IPS DF 6.9 (cell line): ENCODE measurements around the gene CRYBG3.

Source experiments
- DNase-seq: peaks from one replicate; pipeline ENCODE4 v3.0.0-alpha.2; 2013; ENCODE audit warnings: low read depth, low spot score
- H3K27ac ChIP-seq: one replicate; pipeline ENCODE4 v1.5.1; 2013; ENCODE audit warnings: low read length, control low read depth
- H3K27me3 ChIP-seq: 2 replicates; pipeline ENCODE4 v1.6.1; 2013; ENCODE audit warnings: mild to moderate bottlenecking, low read length; ENCODE audit not compliant: control insufficient read depth, insufficient read depth
- H3K36me3 ChIP-seq: 2 replicates; pipeline ENCODE4 v1.6.1; 2013; ENCODE audit warnings: low read length; ENCODE audit not compliant: control insufficient read depth, insufficient read depth
- H3K4me1 ChIP-seq: 2 replicates; pipeline ENCODE4 v1.6.1; 2013; ENCODE audit warnings: low read length; ENCODE audit not compliant: control insufficient read depth, insufficient read depth
- H3K4me3 ChIP-seq: 2 replicates; pipeline ENCODE4 v1.5.1; 2013; ENCODE audit warnings: mild to moderate bottlenecking, low read length
- H3K9me3 ChIP-seq: 2 replicates; pipeline ENCODE4 v1.6.1; 2013; ENCODE audit warnings: low read length, inconsistent platforms; ENCODE audit not compliant: control insufficient read depth, insufficient read depth
- WGBS: extraction: QIAGEN DNeasy Blood & Tissue Kit; methylation state at CpG from one replicate; pipeline ENCODE4 v1.1.7; 2013; ENCODE audit warnings: mixed read lengths, missing lambda C conversion rate; ENCODE audit not compliant: insufficient read length, insufficient coverage; 5-methylcytosine and 5-hydroxymethylcytosine counted together

The CRYBG3 gene

DNA sequence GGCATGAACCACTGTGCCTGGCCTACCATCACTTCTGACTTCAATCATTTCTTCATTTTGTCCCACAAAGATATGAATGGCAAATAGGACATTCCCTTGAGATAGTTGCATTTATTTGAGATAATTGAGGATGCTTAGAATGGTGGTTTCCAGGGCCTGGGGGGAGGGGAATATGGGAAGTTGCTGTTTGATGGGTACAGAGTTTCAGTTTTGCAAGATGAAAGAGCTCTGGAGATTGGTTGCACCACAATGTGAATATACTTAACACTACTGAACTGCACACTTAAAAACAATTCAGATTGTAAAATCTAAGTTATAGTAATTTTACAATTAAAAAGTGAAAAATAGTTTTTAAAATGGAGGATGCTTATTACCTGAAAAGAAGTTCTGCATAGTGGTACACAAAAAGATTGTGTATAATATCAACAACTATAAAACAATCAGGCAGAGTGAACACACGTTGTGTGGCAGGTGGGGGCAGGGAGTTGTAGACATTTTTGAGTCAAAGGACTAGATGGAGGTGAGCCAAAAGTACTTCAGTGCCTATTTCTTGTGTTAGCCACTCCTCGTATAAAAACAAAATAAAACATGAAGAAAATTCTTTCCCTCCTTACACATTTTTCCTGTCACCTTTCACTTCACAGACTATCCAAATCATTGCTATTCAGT lies 168.9 kb downstream of the CRYBG3 start:
- Histone ChIP-seq H3K27me3 (no peaks in the 10 kb centered on the region), H3K4me3 (no peak overlapping the region)

GRCh38 chr3:97991293-97991682 lies 169.5 kb downstream of the CRYBG3 start:
- Histone ChIP-seq H3K4me1 (peaks cover 5% of the 10 kb centered on the region; the same call in 1 of the 2 replicates), H3K4me3 (no peak overlapping the region), H3K27me3 (no peaks in the 10 kb centered on the region), H3K27ac (no peak overlapping the region), H3K36me3 (no peaks in the 10 kb centered on the region), H3K9me3 (no peaks in the 10 kb centered on the region)
- WGBS = no CpG with 5 or more reads among the region's 5 CpGs
- DNase-seq = no peak

More for the DNA sequence above, 168.9 kb downstream of the CRYBG3 start:
- no CpG with 5 or more reads among the region's 2 CpGs for WGBS
- Histone ChIP-seq H3K27ac (no peak overlapping the region), H3K4me1 (peaks cover 5% of the 10 kb centered on the region; the same call in 1 of the 2 replicates), H3K36me3 (no peaks in the 10 kb centered on the region), H3K9me3 (no peaks in the 10 kb centered on the region)
- DNase-seq = no peak

DNA sequence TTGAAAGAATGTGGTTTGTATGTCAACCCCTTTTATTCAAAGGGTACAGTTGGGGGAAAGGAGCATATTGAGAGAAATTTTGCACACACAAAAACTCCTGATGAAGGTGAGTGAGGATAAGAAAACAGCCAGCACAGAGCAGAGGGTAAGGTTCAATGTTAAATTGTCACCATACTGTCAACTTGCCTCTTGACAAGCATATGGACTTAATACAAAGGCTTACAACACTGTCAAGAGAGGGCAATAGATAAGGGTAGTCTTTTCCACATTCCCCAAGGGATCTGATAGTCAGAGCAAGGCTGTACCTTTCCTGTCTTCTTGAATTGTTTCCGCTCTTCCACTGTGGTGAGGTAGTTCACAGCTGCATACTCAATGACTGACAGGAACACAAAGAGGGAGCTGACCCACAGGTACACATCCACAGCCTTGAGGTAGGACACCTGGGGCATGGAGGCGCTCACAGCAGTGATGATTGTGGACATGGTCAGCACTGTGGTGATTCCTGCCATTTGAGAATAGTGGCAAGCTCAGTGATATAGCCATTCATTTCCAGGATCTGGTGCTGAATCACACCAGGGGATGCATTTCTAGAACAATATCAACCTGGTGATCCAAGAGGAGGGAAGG lies 170.8 kb downstream of the CRYBG3 start:
- no peak overlapping the region for H3K27ac ChIP-seq
- H3K9me3 ChIP-seq = no peaks in the 10 kb centered on the region
- H3K4me1 ChIP-seq = peaks cover 5% of the 10 kb centered on the region; the same call in 1 of the 2 replicates
- no CpG with 5 or more reads among the region's 2 CpGs for WGBS
- H3K36me3 ChIP-seq = no peaks in the 10 kb centered on the region
- H3K27me3 ChIP-seq = no peaks in the 10 kb centered on the region
- H3K4me3 ChIP-seq = no peak overlapping the region
- no peak for DNase-seq

DNA sequence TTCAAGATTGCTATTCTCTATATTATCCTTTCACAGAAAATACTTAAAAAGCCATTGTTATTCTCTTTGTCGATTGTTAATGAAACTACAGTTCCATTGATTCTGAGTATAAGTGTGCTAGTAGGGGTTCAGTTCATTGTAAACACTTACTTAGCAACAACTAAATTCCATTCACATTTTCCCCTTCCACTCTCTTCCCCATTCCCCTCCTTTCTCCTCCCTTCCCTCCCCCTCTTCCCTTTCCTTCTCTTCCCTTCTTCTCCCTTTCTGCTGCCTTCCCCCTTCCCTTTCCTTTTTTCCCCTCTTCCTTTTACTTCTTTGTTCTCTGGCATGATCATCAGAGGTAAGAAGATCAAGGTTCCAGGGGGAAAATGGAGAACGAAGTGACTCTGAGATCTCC lies 171.7 kb downstream of the CRYBG3 start:
- Histone ChIP-seq H3K9me3 (no peaks in the 10 kb centered on the region), H3K4me3 (no peak overlapping the region), H3K36me3 (no peaks in the 10 kb centered on the region), H3K27ac (no peak overlapping the region), H3K27me3 (no peaks in the 10 kb centered on the region), H3K4me1 (peaks cover 5% of the 10 kb centered on the region; the same call in 1 of the 2 replicates)
- WGBS = no CpG with 5 or more reads among the region's 2 CpGs
- no peak for DNase-seq

- Histone ChIP-seq H3K27ac (no peak overlapping the region), H3K36me3 (no peaks in the 10 kb centered on the region), H3K4me3 (no peak overlapping the region), H3K4me1 (peaks cover 5% of the 10 kb centered on the region; the same call in 1 of the 2 replicates), H3K27me3 (no peaks in the 10 kb centered on the region), H3K9me3 (no peaks in the 10 kb centered on the region)
- DNase-seq = no peak
- WGBS = no CpG with 5 or more reads among the region's 2 CpGs
These were observed 172.6 kb downstream of the CRYBG3 start for GRCh38 chr3:97994328-97994945.
